K562 (cell line): ENCODE data around the gene ADAP1. TPM values are rescaled to one million over a fixed set of nuclear protein-coding genes. Genes with fewer than 3 reads are reported as not detected.

Experiments
- ESRRA ChIP-seq: fragments of 450-650 bp; IDR thresholded peaks from 2 replicates; pipeline ENCODE4 v1.6.1; 2014; ENCODE audit warnings: low read depth, mild to moderate bottlenecking, moderate library complexity, borderline replicate concordance
- JUN ChIP-seq, 2 experiments: sonication (generic) in 1 of 2; formaldehyde crosslinking in 1 of 2; IDR thresholded peaks; 2 replicates each; pipeline versions ENCODE4 v1.6.1 to v1.8.0; 2012 to 2022; ENCODE audit warnings: borderline replicate concordance in 2 of 2, mild to moderate bottlenecking in 2 of 2, improper control_type of control experiment in 1 of 2, low read depth in 1 of 2, low read length in 1 of 2, missing genetic modification reagents in 1 of 2
- JUND ChIP-seq, 2 experiments: IDR thresholded peaks; 2 replicates in 1 of 2; 3 replicates in 1 of 2; pipeline ENCODE4 v1.6.1; 2011; ENCODE audit warnings: borderline replicate concordance in 2 of 2, low read depth in 2 of 2, low read length in 2 of 2, improper control_type of control experiment in 1 of 2, missing biosample characterization in 1 of 2, missing genetic modification characterization in 1 of 2, missing genetic modification reagents in 1 of 2
- NR3C1 ChIP-seq: sonication (generic); formaldehyde crosslinking; IDR thresholded peaks from 2 replicates; pipeline ENCODE4 v1.8.1; 2022; ENCODE audit warnings: missing genetic modification reagents
- POLR2AphosphoS5 ChIP-seq: IDR thresholded peaks from 2 replicates; pipeline ENCODE4 v1.6.1; 2011; ENCODE audit warnings: mild to moderate bottlenecking, low read depth, low read length, moderate library complexity; ENCODE audit not compliant: control insufficient read depth, insufficient read depth
- SP2 ChIP-seq: IDR thresholded peaks from 2 replicates; pipeline ENCODE4 v1.6.1; 2011; ENCODE audit warnings: mild to moderate bottlenecking, low read depth, low read length, moderate library complexity; ENCODE audit not compliant: poor library complexity, severe bottlenecking; ENCODE audit errors: extremely low read depth
- STAG1 ChIP-seq: sonication (generic); formaldehyde crosslinking; IDR thresholded peaks from 2 replicates; pipeline ENCODE4 v1.5.0; 2020; ENCODE audit warnings: missing genetic modification reagents, borderline replicate concordance
- TSHZ1 ChIP-seq: fragments of 250-450 bp; sonication (Bioruptor Pico); IDR thresholded peaks from 2 replicates; pipeline ENCODE4 v1.4.0; 2020; ENCODE audit warnings: mild to moderate bottlenecking, moderate library complexity
- polyA plus RNA-seq, 8 experiments: library from polyadenylated mRNA; depleted of rRNA in 4 of 8; stranded (reverse) in 5 of 8; unstranded in 3 of 8; fragments of >200 nt; fragmentation: Nextera tagmentation in 2 of 8; fragmentation: Illumina TruSeq in 1 of 8; extraction: Ambion mirVana in 2 of 8; extraction: Trizol in 1 of 8; gene quantifications; 2 replicates each; pipeline versions ENCODE4 v1.2.1 to v1.2.3, GENCODE V29; 2011 to 2014; ENCODE audit warnings: inconsistent platforms in 1 of 8, missing spikeins in 1 of 8
- total RNA-seq, 7 experiments: library from RNA; depleted of rRNA in 6 of 7; stranded (reverse); fragments of >200 nt in 6 of 7; fragmentation: Illumina TruSeq in 2 of 7; extraction: Trizol in 2 of 7; gene quantifications; 2 replicates each; pipeline versions ENCODE4 v1.2.1 to v1.2.3, GENCODE V29; 2011 to 2021; ENCODE audit warnings: low replicate concordance in 1 of 7
- TF ChIP-seq, protein P1 (sequence below): sonication (generic); formaldehyde crosslinking; IDR thresholded peaks from 2 replicates; pipeline ENCODE4 v1.8.0; 2022; ENCODE audit warnings: mild to moderate bottlenecking, missing genetic modification reagents
- TF ChIP-seq, protein P2 (sequence below): fragments of 450-650 bp; IDR thresholded peaks from 2 replicates; pipeline ENCODE4 v1.6.1; 2014; ENCODE audit warnings: low read depth, mild to moderate bottlenecking, moderate library complexity, borderline replicate concordance
- TF ChIP-seq, protein P3 (sequence below): fragments of 450-650 bp; IDR thresholded peaks from 2 replicates; pipeline ENCODE4 v1.6.1; 2016; ENCODE audit warnings: missing biosample characterization, missing genetic modification characterization

Gene ADAP1
- total and polyA plus RNA-seq, 9 of the 15 experiments (the other 6 are each of a cell fraction or from before 2014, with no cell fraction given) = 0.27 to 1.4 (median 0.52) TPM; not detected in 3

- TF ChIP-seq TSHZ1 (no peak), NR3C1 (CRISPR knock-in tag) (peak; percentile 96), SP2 (peak; percentile 66), STAG1 (CRISPR knock-in tag) (0 out of 2 replicates have a peak, but pooled peaks have one; percentile 24), JUN (IDR thresholded peaks at IDR 0.05; ENCODE audit: borderline replicate concordance, low read depth, low read length) (peak; percentile 95; the same call in 1 of the 2 replicates), JUN (CRISPR knock-in tag; IDR thresholded peaks at IDR 0.05; ENCODE audit: borderline replicate concordance) (peak; percentile 79; the same call in 1 of the 2 replicates), POLR2AphosphoS5 (peak; percentile 29), JUND (IDR thresholded peaks at IDR 0.05; ENCODE audit: borderline replicate concordance, low read depth, low read length) (0 out of 2 replicates have a peak, but pooled peaks have one; percentile 1), JUND (tag; IDR thresholded peaks at IDR 0.05; ENCODE audit: borderline replicate concordance, low read depth, low read length) (no peak; the same call in 2 of the 3 replicates), ESRRA (peak; percentile 46; the same call in 1 of the 2 replicates)
- TF ChIP-seq, protein P1, sequence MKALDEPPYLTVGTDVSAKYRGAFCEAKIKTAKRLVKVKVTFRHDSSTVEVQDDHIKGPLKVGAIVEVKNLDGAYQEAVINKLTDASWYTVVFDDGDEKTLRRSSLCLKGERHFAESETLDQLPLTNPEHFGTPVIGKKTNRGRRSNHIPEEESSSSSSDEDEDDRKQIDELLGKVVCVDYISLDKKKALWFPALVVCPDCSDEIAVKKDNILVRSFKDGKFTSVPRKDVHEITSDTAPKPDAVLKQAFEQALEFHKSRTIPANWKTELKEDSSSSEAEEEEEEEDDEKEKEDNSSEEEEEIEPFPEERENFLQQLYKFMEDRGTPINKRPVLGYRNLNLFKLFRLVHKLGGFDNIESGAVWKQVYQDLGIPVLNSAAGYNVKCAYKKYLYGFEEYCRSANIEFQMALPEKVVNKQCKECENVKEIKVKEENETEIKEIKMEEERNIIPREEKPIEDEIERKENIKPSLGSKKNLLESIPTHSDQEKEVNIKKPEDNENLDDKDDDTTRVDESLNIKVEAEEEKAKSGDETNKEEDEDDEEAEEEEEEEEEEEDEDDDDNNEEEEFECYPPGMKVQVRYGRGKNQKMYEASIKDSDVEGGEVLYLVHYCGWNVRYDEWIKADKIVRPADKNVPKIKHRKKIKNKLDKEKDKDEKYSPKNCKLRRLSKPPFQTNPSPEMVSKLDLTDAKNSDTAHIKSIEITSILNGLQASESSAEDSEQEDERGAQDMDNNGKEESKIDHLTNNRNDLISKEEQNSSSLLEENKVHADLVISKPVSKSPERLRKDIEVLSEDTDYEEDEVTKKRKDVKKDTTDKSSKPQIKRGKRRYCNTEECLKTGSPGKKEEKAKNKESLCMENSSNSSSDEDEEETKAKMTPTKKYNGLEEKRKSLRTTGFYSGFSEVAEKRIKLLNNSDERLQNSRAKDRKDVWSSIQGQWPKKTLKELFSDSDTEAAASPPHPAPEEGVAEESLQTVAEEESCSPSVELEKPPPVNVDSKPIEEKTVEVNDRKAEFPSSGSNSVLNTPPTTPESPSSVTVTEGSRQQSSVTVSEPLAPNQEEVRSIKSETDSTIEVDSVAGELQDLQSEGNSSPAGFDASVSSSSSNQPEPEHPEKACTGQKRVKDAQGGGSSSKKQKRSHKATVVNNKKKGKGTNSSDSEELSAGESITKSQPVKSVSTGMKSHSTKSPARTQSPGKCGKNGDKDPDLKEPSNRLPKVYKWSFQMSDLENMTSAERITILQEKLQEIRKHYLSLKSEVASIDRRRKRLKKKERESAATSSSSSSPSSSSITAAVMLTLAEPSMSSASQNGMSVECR (CRISPR knock-in tag) = peak; percentile 95
- TF ChIP-seq, protein P2, sequence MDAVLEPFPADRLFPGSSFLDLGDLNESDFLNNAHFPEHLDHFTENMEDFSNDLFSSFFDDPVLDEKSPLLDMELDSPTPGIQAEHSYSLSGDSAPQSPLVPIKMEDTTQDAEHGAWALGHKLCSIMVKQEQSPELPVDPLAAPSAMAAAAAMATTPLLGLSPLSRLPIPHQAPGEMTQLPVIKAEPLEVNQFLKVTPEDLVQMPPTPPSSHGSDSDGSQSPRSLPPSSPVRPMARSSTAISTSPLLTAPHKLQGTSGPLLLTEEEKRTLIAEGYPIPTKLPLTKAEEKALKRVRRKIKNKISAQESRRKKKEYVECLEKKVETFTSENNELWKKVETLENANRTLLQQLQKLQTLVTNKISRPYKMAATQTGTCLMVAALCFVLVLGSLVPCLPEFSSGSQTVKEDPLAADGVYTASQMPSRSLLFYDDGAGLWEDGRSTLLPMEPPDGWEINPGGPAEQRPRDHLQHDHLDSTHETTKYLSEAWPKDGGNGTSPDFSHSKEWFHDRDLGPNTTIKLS = no peak; the same call in 1 of the 2 replicates
- TF ChIP-seq, protein P3, sequence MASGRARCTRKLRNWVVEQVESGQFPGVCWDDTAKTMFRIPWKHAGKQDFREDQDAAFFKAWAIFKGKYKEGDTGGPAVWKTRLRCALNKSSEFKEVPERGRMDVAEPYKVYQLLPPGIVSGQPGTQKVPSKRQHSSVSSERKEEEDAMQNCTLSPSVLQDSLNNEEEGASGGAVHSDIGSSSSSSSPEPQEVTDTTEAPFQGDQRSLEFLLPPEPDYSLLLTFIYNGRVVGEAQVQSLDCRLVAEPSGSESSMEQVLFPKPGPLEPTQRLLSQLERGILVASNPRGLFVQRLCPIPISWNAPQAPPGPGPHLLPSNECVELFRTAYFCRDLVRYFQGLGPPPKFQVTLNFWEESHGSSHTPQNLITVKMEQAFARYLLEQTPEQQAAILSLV = no peak
These were observed 78.2 kb downstream of the ADAP1 start, which contains the start of gene GET4 (continued) for GRCh38 chr7:876077-876971.
